Measurements from ENCODE around the gene NAALADL2. TPM values are rescaled to one million over a fixed set of nuclear protein-coding genes. Genes with fewer than 3 reads are reported as not detected.

Gene NAALADL2
- total RNA-seq, 1 donor from 2014 or later = 2.9 TPM

GRCh38 chr3:174958671-174959328 is 99.7 kb downstream of the NAALADL2 start:
- no peak for TF ChIP-seq CTCF (conservative IDR thresholded peaks at IDR 0.05; ENCODE audit: low read depth, low read length)
- DNase-seq (ENCODE audit: low read depth) = no peak
- no peak overlapping the region for H3K4me3 ChIP-seq (ENCODE audit: low read depth, low read length)

- H3K4me3 ChIP-seq (ENCODE audit: low read depth, low read length) = no peak overlapping the region
- DNase-seq (ENCODE audit: low read depth) = no peak
- TF ChIP-seq CTCF (conservative IDR thresholded peaks at IDR 0.05; ENCODE audit: low read depth, low read length) = no peak
Observed at GRCh38 chr3:174959556-174960065, 100.5 kb downstream of the NAALADL2 start.

- DNase-seq (ENCODE audit: low read depth) = no peak
- H3K4me3 ChIP-seq (ENCODE audit: low read depth, low read length) = no peak overlapping the region
- no peak for TF ChIP-seq CTCF (conservative IDR thresholded peaks at IDR 0.05; ENCODE audit: low read depth, low read length)
Observed at GRCh38 chr3:174960898-174961297, 101.8 kb downstream of the NAALADL2 start.

- no peak for DNase-seq (ENCODE audit: low read depth)
- H3K4me3 ChIP-seq (ENCODE audit: low read depth, low read length) = no peak overlapping the region
- no peak for TF ChIP-seq CTCF (conservative IDR thresholded peaks at IDR 0.05; ENCODE audit: low read depth, low read length)
Observed at GRCh38 chr3:174973465-174973864, 114.3 kb downstream of the NAALADL2 start.

GRCh38 chr3:174986685-174987084 is 127.6 kb downstream of the NAALADL2 start:
- DNase-seq (ENCODE audit: low read depth) = no peak
- TF ChIP-seq CTCF (conservative IDR thresholded peaks at IDR 0.05; ENCODE audit: low read depth, low read length) = no peak
- no peak overlapping the region for H3K4me3 ChIP-seq (ENCODE audit: low read depth, low read length)

- no peak overlapping the region for H3K4me3 ChIP-seq (ENCODE audit: low read depth, low read length)
- no peak for TF ChIP-seq CTCF (conservative IDR thresholded peaks at IDR 0.05; ENCODE audit: low read depth, low read length)
- no peak for DNase-seq (ENCODE audit: low read depth)
Observed at GRCh38 chr3:175001091-175001490, 142.0 kb downstream of the NAALADL2 start.

GRCh38 chr3:175002732-175003143 is 143.6 kb downstream of the NAALADL2 start:
- TF ChIP-seq CTCF (conservative IDR thresholded peaks at IDR 0.05; ENCODE audit: low read depth, low read length) = no peak
- DNase-seq (ENCODE audit: low read depth) = no peak
- H3K4me3 ChIP-seq (ENCODE audit: low read depth, low read length) = no peak overlapping the region

Measured in epithelial cell of proximal tubule (primary cell).